Measurements from ENCODE around the gene ARV1.
A peak's percentile ranks its signal among the peaks of the same experiment; 100 is the strongest.

ARV1 gene

DNA sequence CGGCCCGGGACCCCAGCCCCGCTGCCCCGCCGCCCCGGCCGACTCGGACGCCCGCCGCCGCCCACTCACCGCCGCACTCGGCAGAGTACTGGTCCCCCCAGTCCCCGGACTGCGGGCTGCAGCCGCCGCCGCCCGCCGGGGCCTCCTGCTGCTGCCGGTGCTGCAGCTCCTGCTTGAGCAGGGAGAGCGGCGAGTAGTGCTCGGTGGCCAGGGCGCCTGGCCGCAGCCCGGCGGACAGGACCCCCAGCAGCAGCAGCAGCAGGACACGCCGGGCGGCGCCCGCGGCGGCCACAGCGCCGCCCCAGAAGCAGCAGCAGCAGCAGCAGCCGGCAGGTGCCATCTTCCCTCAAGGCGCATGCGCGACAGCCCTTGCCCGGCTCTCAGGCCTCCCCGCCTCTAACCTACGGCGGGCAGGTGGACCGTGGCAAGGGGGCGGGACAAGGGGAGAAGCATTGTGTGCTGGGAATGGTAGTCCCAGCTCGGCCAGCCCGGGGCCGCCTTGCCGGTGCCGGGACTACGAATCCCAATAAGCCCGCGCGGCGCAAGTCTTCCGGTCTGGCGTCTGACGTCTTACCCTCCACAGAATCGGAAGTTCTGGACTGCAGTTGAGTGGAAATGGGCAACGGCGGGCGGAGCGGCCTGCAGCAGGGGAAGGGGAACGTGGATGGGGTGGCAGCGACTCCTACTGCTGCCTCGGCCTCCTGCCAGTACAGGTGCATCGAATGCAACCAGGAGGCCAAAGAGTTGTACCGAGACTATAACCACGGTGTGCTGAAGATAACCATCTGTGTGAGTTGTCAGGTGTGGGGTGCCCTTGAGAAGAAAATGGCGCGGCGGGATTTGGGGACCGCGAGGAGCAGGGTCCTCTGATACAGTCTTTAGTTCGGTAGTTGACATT, at the start of gene ARV1, which contains the start of gene TTC13:
Gene ARV1 (plus strand): TSS at position 604 of the 898 bp plus-strand sequence. CDS start 12 bp downstream, at position 616.
Gene TTC13 (minus strand): TSS at position 371 of the 898 bp plus-strand sequence. CDS start 31 bp downstream, at position 340.
- peak; percentile 97 for DNase-seq

- DNase-seq = no peak
These were observed 47.9 kb upstream of the ARV1 start for GRCh38 chr1:230930986-230931385.

DNA sequence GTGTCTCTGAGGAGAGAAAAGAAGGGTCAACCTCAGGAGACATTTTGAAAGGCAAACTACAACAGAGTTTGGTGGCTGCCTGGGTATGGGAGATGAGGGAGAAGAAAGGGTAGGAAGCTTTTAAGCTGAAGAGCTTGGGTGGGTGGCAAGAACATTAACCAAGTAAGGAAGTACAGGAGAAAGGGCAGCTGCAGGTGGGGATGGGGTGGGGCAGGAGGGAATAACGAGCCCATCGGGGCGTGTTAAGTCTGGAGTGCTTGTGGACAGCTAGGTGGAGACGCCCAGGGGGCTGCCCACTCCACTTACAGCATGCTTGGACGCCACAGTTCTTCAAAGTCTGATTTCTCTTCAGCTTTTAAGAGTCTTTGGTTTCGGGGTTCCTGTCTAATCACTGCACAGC, 43.0 kb upstream of the ARV1 start:
- no peak for DNase-seq

GRCh38 chr1:230936475-230936874, 42.4 kb upstream of the ARV1 start:
- DNase-seq = no peak

DNA sequence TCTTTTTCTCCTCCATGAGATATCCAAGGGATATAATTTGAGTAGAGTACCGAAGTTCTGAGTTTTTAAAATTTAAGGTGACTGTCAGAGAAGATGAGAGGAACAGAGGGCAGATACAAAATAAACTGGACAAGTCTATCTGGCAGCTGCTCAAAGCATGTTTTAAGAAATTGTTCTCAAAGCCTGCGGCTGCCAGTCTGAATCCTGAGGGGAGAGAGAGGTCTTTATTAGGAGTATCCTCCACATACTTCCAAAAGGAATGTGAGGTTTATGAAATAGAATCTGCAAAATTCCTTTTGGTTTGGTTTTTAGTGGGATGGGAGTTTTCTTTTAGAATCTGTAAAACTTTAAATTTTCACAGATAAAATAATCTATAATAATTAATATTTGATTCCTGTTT, 41.5 kb upstream of the ARV1 start:
- DNase-seq = no peak

GRCh38 chr1:230938924-230939368, 39.9 kb upstream of the ARV1 start:
- no peak for DNase-seq

- no peak for DNase-seq
These were observed 38.9 kb upstream of the ARV1 start for GRCh38 chr1:230939806-230940489.

DNA sequence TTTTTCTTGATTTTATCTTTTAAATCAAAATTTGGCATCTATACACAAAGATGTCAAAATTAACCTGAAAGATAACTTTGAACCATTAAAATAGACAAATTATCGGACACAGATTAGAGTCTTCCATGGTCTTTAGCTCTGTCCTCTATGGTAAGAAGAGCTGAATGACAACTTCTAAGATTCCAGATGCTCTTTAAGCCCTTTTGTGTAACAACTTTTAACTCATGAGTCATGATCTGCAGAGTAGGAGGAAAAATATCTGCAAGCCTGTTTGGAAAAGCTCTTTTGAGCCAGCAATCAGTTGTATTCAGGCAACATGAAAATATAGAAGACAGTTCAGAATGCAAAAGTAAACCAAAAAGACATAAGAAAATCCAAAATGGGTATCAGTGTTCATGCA, 38.0 kb upstream of the ARV1 start:
- no peak for DNase-seq

DNA sequence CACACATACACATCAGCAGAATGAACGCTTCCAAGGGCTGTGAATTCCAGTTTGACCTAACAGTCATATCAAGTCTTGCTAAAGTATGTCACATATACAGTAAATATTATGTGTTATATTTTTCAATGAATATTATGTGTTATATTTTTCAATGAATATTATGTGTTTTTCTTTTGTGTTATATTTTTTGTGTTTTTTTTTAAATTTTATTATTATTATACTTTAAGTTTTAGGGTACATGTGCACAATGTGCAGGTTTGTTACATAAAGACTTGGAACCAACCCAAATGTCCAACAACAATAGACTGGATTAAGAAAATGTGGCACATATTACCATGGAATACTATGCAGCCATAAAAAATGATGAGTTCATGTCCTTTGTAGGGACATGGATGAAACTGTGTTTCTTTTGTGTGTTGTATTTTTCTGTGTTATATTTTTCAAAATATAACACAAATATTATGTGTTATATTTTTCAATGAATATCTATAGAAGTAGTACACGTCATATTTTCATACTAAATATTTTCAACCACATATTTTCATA, 35.8 kb upstream of the ARV1 start:
- DNase-seq = no peak

DNA sequence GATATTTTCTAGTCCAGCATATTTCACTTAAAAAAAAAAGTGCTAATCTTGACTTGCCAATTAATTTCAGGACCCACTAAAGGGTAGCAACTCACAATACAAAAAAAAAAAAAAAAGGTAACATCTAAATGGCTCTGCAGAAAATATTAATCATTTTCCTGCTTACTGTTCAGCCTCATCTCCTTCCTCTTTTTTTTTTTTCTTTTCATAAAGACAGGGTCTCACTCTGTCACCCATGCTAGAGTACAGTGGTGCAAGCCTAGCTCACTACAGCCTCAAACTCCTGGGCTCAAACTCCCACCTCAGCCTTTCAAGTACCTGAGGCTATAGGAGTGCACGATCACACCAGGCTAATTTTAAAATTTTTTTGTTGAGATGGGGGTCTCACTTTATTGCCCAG, 30.6 kb upstream of the ARV1 start:
- no peak for DNase-seq

DNA sequence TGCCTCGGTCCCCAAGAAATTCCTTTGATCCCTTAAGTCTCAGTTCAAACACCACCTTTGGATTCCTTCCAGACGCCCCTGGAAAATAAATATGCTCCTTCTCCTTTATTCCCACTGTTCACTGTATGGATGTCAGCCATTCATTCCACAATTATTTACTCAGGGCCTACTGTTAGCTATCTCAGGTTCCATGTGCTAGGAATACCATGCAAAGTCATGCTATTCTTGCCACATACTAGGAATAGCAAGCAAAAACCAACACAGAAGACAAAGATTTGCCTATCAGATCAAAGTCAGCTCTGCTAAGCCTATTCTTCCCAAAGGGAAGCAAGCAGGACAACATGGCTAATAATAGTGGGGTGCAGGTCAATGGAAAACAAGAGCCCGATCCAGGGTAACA, 30.0 kb upstream of the ARV1 start:
- DNase-seq = no peak

GRCh38 chr1:230950404-230950803, 28.5 kb upstream of the ARV1 start:
- no peak for DNase-seq

GRCh38 chr1:230957580-230957989, 21.3 kb upstream of the ARV1 start:
- DNase-seq = no peak

GRCh38 chr1:230958370-230958769, 20.5 kb upstream of the ARV1 start:
- no peak for DNase-seq

DNA sequence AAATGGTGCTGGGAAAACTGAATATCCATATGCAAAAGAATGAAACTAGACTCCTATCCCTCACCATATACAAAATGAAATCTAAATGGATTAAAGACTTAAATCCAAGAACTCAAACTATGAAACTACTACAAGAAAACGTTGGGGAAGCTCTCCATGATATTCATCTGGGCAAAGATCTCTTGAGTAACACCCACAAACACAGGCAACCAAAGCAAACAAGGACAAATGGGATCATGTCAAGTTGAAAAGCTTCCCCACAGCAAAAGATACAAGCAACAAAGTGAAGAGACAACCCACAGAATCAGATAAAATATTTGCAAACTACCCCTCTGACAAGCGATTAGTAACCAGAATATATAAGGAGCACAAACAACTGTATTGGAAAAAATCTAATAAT, 14.0 kb upstream of the ARV1 start:
- DNase-seq = no peak

DNA sequence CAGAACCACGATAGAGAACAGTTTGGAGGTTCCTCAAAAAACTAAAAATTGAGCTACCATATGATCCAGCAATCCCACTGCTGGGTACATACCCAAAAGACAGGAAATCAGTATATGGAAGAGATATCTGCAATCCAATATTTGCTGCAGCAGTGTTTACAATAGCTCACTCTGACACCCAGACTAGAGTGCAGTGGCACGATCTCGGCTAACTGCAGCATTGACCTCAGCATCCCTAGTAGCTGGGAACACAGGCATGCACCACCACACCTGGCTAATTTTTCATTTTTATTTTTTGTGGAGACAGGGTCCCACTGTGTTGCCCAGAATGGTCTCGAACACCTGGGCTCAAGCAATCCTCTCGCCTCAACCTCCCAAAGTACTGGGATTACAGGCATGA, 13.4 kb upstream of the ARV1 start:
- DNase-seq = no peak

DNA sequence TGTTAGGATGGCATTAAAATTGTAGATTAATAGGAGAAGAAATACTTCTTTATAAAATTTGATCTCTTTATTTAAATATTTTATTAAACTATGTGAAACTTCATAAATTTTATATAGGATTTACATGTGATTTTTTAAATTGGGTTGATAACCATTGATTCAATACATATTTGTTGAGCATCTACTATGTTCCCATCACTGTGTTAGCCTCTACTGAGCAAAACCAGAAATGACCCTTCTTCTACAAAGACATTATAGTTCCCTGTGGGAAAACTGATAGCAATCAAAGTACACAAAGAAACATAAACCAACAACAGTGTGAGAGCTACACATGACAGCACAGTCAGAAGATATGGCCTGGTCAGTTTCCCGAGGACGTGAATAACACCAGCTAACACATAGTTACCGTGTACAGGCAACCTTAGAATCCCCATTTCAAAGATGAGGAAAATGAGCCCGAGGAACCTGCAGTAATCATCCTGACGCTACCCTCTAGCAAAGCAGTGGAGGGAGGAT, 12.5 kb upstream of the ARV1 start:
- no peak for DNase-seq

GRCh38 chr1:230970432-230970831, 8.5 kb upstream of the ARV1 start:
- no peak for DNase-seq

DNA sequence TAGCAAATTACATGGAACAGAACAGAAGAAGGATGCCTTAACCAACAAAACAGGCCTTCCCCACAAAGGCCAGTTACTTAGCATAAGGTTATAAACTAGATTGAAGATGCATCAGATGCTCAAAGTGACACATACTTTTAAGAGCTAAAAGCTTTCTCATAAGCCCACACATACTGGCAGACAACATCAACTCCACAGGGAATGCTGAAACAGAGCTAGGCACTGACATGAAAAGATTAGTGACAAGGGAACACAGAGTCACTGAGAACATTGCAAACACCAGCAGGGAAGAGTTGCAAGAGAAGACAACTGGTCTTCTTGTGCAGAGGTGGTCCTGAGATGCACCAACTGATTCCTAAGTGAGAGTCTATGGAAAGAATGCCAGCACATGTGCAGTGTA, 7.1 kb upstream of the ARV1 start:
- DNase-seq = no peak

DNA sequence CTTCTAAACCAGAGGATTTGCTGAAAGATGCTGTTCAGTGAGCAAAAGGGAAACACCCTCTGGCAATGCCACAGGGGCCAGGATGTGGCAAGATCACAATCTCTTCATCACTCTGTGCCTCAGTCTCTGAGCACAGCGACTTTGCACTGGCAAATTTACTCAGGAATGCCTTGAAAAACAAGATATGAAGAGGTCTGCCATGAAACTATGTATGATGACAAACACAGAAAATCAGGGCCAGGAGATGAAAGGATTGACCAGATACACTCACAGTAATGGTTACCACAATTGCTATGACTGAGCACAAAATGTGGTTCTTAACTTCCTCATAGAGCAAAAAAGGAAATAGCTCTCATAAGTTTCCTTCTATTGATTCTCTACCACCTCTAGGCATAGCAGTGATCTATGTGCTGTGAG, 6.0 kb upstream of the ARV1 start:
- peak; percentile 60 for DNase-seq

DNA sequence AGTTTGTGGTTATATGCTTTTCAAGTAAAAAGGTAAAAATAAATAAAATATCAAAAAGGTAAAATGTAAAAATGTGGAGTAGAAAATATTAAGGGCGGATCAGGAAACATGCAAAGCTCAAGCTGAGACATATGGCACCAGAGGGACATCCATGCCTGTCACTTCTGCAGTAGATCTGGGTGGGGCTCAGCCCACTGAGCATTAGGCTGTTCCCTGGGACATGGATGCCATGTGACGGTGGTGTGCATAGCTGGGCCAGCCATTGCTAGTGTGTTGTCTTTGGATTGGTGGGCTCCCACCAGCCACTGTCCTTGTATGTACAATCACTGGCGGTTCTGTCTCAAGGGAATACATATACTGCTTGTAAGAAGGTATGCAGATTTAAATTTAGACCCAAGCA, 3.3 kb upstream of the ARV1 start:
- no peak for DNase-seq

DNA sequence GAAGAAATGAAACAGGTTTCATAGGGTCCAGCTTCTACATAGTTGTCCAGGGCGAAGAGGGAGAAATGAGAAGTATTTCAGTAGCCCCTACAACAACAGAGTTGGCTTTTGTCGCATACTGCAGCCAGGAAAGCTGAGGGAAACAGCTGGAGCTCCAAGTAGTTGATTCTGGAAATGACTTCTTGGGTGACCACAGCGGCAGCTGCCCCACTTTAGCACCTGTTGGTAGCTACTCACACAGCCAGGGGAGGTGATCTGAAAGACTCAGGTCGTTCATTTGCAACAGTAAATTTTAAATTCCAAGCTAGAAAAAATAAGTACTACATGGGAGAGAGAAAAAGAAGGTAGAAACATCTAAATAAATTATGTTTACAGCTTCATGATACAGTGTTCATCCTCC, 2.5 kb upstream of the ARV1 start:
- no peak for DNase-seq

Measured in GF-D8 (cell line).